A549 (cell line): ENCODE data around the gene PPRC1. TPM values are rescaled to one million over a fixed set of nuclear protein-coding genes. Genes with fewer than 3 reads are reported as not detected.

Experiments
- ATAC-seq, 2 experiments: fragments of 200-7000 bp in 1 of 2; fragments of >200 bp in 1 of 2; cut with Nextera tagmentation in 1 of 2; cut with Tn5 transposase in 1 of 2; 3 replicates each; pipeline versions ENCODE4 v1.8.0 to v1.9.1; 2018 to 2020; ENCODE audit warnings: mild to moderate bottlenecking in 1 of 2, moderate library complexity in 1 of 2
- CTCF ChIA-PET: fragments of 300-600 bp; sonication (Branson Sonifier 250); formaldehyde crosslinking; extraction: SDS; loops from one replicate; lab custom pipeline; 2021; ENCODE audit warnings: antibody characterized with exemption, inconsistent platforms; lab: Yijun Ruan, JAX
- POLR2A ChIA-PET: fragments of 350-600 bp; formaldehyde crosslinking; extraction: SDS; loops from one replicate; lab custom pipeline; 2021; ENCODE audit warnings: antibody characterized with exemption, inconsistent platforms; lab: Yijun Ruan, JAX
- DNase-seq, 2 experiments: peaks; one replicate each; pipeline versions ENCODE4 v3.0.0 to v3.0.0-alpha.2; 2011 to 2016; ENCODE audit warnings: low read depth in 1 of 2, low spot score in 1 of 2
- FAIRE-seq: peaks from 2 replicates; lab custom pipeline; 2011; peaks lifted over from hg19 to GRCh38; lab: Jason Lieb, UNC
- H3K27ac ChIP-seq, 2 experiments: fragments of >200 bp; sonication (Bioruptor Twin); formaldehyde crosslinking; 3 replicates each; pipeline ENCODE4 v1.5.1; 2016 to 2017
- H3K4me1 ChIP-seq: fragments of >200 bp; sonication (Bioruptor Twin); formaldehyde crosslinking; 3 replicates; pipeline ENCODE4 v1.6.1; 2016
- H3K4me2 ChIP-seq: fragments of >200 bp; sonication (Bioruptor Twin); formaldehyde crosslinking; 3 replicates; pipeline ENCODE4 v1.6.1; 2016
- H3K4me3 ChIP-seq: fragments of >200 bp; sonication (Bioruptor Twin); formaldehyde crosslinking; 3 replicates; pipeline ENCODE4 v1.5.1; 2016
- H3K9me3 ChIP-seq: fragments of >200 bp; sonication (Bioruptor Twin); formaldehyde crosslinking; 3 replicates; pipeline ENCODE4 v1.6.1; 2016
- HDAC2 ChIP-seq: fragments of 200-600 bp; sonication (generic); IDR thresholded peaks from 2 replicates; pipeline ENCODE4 v1.6.1; 2016
- HOXB13 ChIP-seq: fragments of 250-450 bp; sonication (Bioruptor Pico); IDR thresholded peaks from 2 replicates; pipeline ENCODE4 v1.5.0; 2020; ENCODE audit warnings: low read depth, mild to moderate bottlenecking, moderate library complexity
- JUN ChIP-seq, 2 experiments: fragments of >200 bp; sonication (Bioruptor Twin); formaldehyde crosslinking; IDR thresholded peaks; 2 replicates in 1 of 2; 3 replicates in 1 of 2; pipeline ENCODE4 v1.6.1; 2016 to 2017
- JUNB ChIP-seq: fragments of >200 bp; sonication (Bioruptor Twin); formaldehyde crosslinking; IDR thresholded peaks from 2 replicates; pipeline ENCODE4 v1.6.1; 2016
- KDM1A ChIP-seq: fragments of 200-600 bp; sonication (generic); IDR thresholded peaks from 2 replicates; pipeline ENCODE4 v1.6.1; 2016; ENCODE audit warnings: low read depth, mild to moderate bottlenecking
- NPAS2 ChIP-seq: fragments of 250-450 bp; sonication (Bioruptor Pico); IDR thresholded peaks from 2 replicates; pipeline ENCODE4 v1.8.0; 2022; ENCODE audit warnings: mild to moderate bottlenecking, moderate library complexity, borderline replicate concordance
- PHF8 ChIP-seq: fragments of 200-600 bp; sonication (generic); IDR thresholded peaks from 2 replicates; pipeline ENCODE4 v1.6.1; 2016; ENCODE audit warnings: low read depth, mild to moderate bottlenecking, antibody characterized with exemption, moderate library complexity, borderline replicate concordance
- POLR2AphosphoS2 ChIP-seq: conservative IDR thresholded peaks from 2 replicates; pipeline ENCODE4 v1.6.1; 2012; ENCODE audit warnings: low read length, improper control_type of control experiment, inconsistent platforms
- TFCP2L1 ChIP-seq: fragments of 250-450 bp; sonication (Bioruptor Pico); IDR thresholded peaks from 2 replicates; pipeline ENCODE4 v1.5.0; 2021; ENCODE audit warnings: mild to moderate bottlenecking
- ZC3H11A ChIP-seq: fragments of 450-650 bp; IDR thresholded peaks from 2 replicates; pipeline ENCODE4 v1.6.1; 2014; ENCODE audit warnings: antibody characterized with exemption, mild to moderate bottlenecking
- WGBS: methylation state at CpG from one replicate; pipeline ENCODE4 v1.1.6; 2017; ENCODE audit errors: missing lambda C conversion rate; 5-methylcytosine and 5-hydroxymethylcytosine counted together
- polyA plus RNA-seq, 4 experiments: library from polyadenylated mRNA; depleted of rRNA in 3 of 4; stranded (reverse); fragments of >200 nt; fragmentation: RNase III in 1 of 4; extraction: RNeasy Plus Mini Kit Qiagen cat#74134 plus additional on column Dnase treatment in 1 of 4; gene quantifications; 2 replicates in 3 of 4; 3 replicates in 1 of 4; pipeline ENCODE4 v1.2.3, GENCODE V29; 2011 to 2017
- TF ChIP-seq, protein P1 (sequence below): fragments of >200 bp; sonication (Bioruptor Twin); formaldehyde crosslinking; IDR thresholded peaks from 3 replicates; pipeline ENCODE4 v1.6.1; 2016

Gene PPRC1
- polyA plus RNA-seq, 2 of the 4 experiments (the other 2 are of a cell fraction), result 27.0 to 44.1 TPM

GRCh38 chr10:102112210-102112817 is 20.5 kb upstream of the PPRC1 start:
- H3K9me3 ChIP-seq, result no peaks in the 10 kb centered on the region
- H3K4me2 ChIP-seq, result peak overlapping the region; percentile 99
- ChIA-PET CTCF (interaction anchor here (0.7 to 9.9 kb wide), 9 partner anchors 11 to 79 kb away, joined by 3 to 64 read pairs (median 4); no protein-coding TSS in a partner anchor), POLR2A (no interaction called here)
- peaks cover 41% of the 10 kb centered on the region for H3K4me1 ChIP-seq
- no peak for ATAC-seq
- FAIRE-seq, result no peak
- H3K27ac ChIP-seq, result peak overlapping the region in 1 of 2 experiments; percentile 23; a peak in 1 of 6 replicates
- no peak for DNase-seq
- TF ChIP-seq ZC3H11A (no peak), PHF8 (no peak), KDM1A (peak; percentile 63), JUNB (no peak)
- no peak overlapping the region for H3K4me3 ChIP-seq
- WGBS, result 45% methylated on average over 3 of the region's 3 CpGs

DNA sequence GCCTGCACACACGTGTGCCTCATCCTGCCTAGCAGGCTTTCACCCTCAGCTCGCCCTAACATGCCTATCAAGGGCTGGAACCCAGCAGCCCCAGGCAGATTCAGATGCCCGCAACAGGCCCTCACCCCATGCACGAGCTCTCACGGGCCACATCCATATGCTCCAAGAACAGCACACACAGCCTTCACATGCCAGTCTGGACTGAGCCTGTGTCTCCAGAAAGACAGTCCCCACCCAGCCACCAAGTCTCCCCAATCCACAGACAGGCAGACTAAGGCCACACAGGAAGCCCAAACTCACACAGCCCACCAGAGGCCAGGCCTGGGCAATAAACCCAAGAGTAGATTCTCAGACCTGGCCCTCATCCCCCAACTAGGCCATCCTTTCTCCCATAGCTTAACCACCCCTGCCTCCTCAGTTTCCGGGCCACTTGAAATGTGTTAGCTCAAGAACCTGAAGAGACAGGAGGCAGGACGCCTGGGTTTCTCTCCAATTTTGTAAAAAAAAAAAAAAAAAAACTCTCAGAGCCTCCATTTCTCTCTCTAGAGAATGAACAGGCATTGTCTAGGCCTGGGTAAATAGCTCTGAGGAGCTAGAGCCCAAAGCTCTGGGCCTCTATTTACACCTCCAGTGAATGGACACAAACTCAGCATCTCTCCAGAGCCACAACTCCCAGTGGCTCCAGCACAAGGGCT is 19.4 kb upstream of the PPRC1 start:
- H3K4me2 ChIP-seq, result peak overlapping the region; percentile 99
- peak overlapping the region; percentile 95 to 96 for H3K27ac ChIP-seq
- H3K4me1 ChIP-seq, result peaks cover 52% of the 10 kb centered on the region
- no peak for DNase-seq
- TF ChIP-seq HDAC2 (0 out of 2 replicates have a peak, but pooled peaks have one; percentile 53), NPAS2 (CRISPR knock-in tag) (no peak), KDM1A (peak; percentile 64; the same call in 1 of the 2 replicates)
- peak overlapping the region; percentile 90 for H3K4me3 ChIP-seq
- POLR2A ChIA-PET, result interaction anchor here (0.6 to 2.0 kb wide), 5 partner anchors 12 to 1283 kb away, joined by 5 to 12 read pairs (median 5); partner anchors contain the start of gene ATP5MK
- CTCF ChIA-PET, result interaction anchor here (0.6 to 9.9 kb wide), 9 partner anchors 12 to 143 kb away, joined by 3 to 64 read pairs (median 3); no protein-coding TSS in a partner anchor
- no peak for ATAC-seq
- no peaks in the 10 kb centered on the region for H3K9me3 ChIP-seq
- WGBS, result 83% methylated on average over 7 of the region's 7 CpGs
- FAIRE-seq, result no peak

DNA sequence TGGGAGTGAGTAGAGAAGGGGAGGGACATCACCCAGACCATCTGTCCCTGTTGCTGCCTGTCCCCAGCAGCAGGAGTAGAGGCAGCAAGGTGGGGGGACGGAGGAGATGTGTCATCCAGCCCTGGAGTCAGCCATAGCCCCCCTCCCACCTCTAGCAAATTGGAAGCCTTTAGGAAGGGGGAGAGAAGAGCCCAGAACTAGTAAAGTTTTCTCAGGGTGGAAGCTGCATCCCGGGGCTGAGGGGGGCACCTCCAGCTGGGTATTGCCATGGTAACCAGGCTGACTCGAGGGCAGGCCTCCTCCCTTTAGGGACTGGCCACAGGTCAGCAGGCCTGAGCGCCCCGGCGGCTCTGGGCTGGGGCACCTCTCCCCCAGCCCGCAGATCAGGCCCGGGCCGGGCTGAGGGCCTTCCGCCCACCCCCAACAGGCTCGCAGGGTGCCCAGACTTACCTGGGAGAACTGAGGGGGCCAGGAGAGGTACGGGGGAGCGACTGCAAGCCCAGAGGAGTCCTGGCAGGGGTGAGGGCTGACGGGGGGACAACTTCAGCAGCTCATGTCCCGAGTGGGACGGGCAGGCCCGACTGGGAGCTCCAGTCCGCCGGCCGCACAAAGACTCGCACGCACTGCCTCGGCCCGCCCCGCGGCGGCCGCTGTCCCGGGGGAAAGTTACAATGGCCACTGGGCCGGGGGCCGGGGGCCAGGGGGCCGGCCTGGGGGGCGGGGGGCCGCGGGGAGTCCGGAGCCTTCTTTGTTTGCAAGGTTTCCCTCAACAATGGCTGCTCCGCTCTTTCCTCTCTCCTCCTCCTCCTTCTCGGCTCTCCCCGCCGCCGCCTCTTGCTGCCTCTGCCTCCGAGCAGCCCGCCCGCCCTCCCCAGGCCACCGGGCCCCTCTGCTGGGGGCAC is 18.6 kb upstream of the PPRC1 start:
- CTCF ChIA-PET, result interaction anchor here (0.6 to 9.9 kb wide), 8 partner anchors 13 to 144 kb away, joined by 3 to 64 read pairs (median 3); no protein-coding TSS in a partner anchor
- ATAC-seq (peak; percentile 26 to 50; a peak in 5 of 6 replicates), FAIRE-seq (no peak)
- no peak for TF ChIP-seq POLR2AphosphoS2
- TF ChIP-seq, protein P1, sequence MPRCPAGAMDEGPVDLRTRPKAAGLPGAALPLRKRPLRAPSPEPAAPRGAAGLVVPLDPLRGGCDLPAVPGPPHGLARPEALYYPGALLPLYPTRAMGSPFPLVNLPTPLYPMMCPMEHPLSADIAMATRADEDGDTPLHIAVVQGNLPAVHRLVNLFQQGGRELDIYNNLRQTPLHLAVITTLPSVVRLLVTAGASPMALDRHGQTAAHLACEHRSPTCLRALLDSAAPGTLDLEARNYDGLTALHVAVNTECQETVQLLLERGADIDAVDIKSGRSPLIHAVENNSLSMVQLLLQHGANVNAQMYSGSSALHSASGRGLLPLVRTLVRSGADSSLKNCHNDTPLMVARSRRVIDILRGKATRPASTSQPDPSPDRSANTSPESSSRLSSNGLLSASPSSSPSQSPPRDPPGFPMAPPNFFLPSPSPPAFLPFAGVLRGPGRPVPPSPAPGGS, result no peak
- no peak for TF ChIP-seq HOXB13 (CRISPR knock-in tag)
- TF ChIP-seq JUN (IDR thresholded peaks at IDR 0.05), result 0 out of 5 replicates have a peak, but pooled peaks of 1 of the 2 experiments have one; percentile 66
- TF ChIP-seq TFCP2L1 (CRISPR knock-in tag), result no peak
- TF ChIP-seq, all 56 proteins: peak for 1
- peaks cover 60% of the 10 kb centered on the region for H3K4me1 ChIP-seq
- peak overlapping the region; percentile 95 to 96 for H3K27ac ChIP-seq
- no peak for DNase-seq
- no peaks in the 10 kb centered on the region for H3K9me3 ChIP-seq
- peak overlapping the region; percentile 99 for H3K4me2 ChIP-seq
- 3% methylated on average over 22 of the region's 45 CpGs for WGBS
- POLR2A ChIA-PET, result interaction anchor here (0.6 to 2.0 kb wide), 14 partner anchors 9 to 1282 kb away, joined by 3 to 12 read pairs (median 5); partner anchors contain the start of genes ATP5MK, NOLC1 and OGA
- peak overlapping the region; percentile 90 for H3K4me3 ChIP-seq
